Retinal pigment epithelial cell (primary cell): ENCODE results near the gene C1QTNF8.

Source experiments
- DNase-seq: peaks from one replicate; pipeline ENCODE4 v3.0.0-alpha.2; 2010; ENCODE audit warnings: low read depth
- H3K4me3 ChIP-seq: 2 replicates; pipeline ENCODE4 v1.5.1; 2011; ENCODE audit warnings: mild to moderate bottlenecking, low read length, control low read depth, moderate library complexity
- CTCF ChIP-seq: conservative IDR thresholded peaks from 2 replicates; pipeline ENCODE4 v1.5.1; 2011; ENCODE audit warnings: low read depth, low read length, control low read depth, inconsistent platforms

The C1QTNF8 gene

GRCh38 chr16:1107141-1107540 is 11.1 kb upstream of the C1QTNF8 start:
- DNase-seq: no peak
- TF ChIP-seq CTCF: no peak
- no peak overlapping the region for H3K4me3 ChIP-seq

GRCh38 chr16:1106659-1107058 is 10.6 kb upstream of the C1QTNF8 start:
- no peak for DNase-seq
- no peak for TF ChIP-seq CTCF
- no peak overlapping the region for H3K4me3 ChIP-seq

GRCh38 chr16:1105888-1106620 is 10.0 kb upstream of the C1QTNF8 start:
- DNase-seq: no peak
- TF ChIP-seq CTCF: peak; percentile 86
- no peak overlapping the region for H3K4me3 ChIP-seq

GRCh38 chr16:1103636-1103980 is 7.6 kb upstream of the C1QTNF8 start:
- no peak for DNase-seq
- TF ChIP-seq CTCF: no peak

GRCh38 chr16:1102921-1103635 is 7.0 kb upstream of the C1QTNF8 start:
- no peak for DNase-seq
- H3K4me3 ChIP-seq: peak overlapping the region; percentile 14
- TF ChIP-seq CTCF: peak; percentile 58

More at GRCh38 chr16:1103636-1103980, 7.6 kb upstream of the C1QTNF8 start:
- no peak overlapping the region for H3K4me3 ChIP-seq

GRCh38 chr16:1102333-1102700 is 6.3 kb upstream of the C1QTNF8 start:
- H3K4me3 ChIP-seq: no peak overlapping the region
- TF ChIP-seq CTCF: no peak
- no peak for DNase-seq
